Prostate gland (tissue), 2 donors: ENCODE measurements around the gene OTOG. TPM values are rescaled to one million over a fixed set of nuclear protein-coding genes. Genes with fewer than 3 reads are reported as not detected.

Experiments used
- DNase-seq: peaks from one replicate; pipeline ENCODE4 v3.0.0-alpha.2; 2019; ENCODE audit warnings: low spot score
- H3K27ac ChIP-seq, 2 donors: fragments of 200-600 bp; sonication (generic); 2 replicates each; pipeline ENCODE4 v1.5.1; 2017 to 2019
- H3K27me3 ChIP-seq: fragments of 200-600 bp; sonication (generic); replicated peaks from 2 replicates; pipeline ENCODE4 v1.5.1; 2019; ENCODE audit not compliant: insufficient read depth
- H3K36me3 ChIP-seq, 2 donors: fragments of 200-600 bp; sonication (generic); 1 replicate in 1 of 2; 2 replicates in 1 of 2; pipeline versions ENCODE4 v1.5.1 to v1.8.1; 2017 to 2019
- H3K4me1 ChIP-seq: fragments of 200-600 bp; sonication (generic); replicated peaks from 2 replicates; pipeline ENCODE4 v1.5.1; 2019
- H3K4me3 ChIP-seq, 2 donors: fragments of 200-600 bp; sonication (generic); 2 replicates each; pipeline ENCODE4 v1.5.1; 2017 to 2019
- H3K9me3 ChIP-seq: fragments of 200-600 bp; sonication (generic); 2 replicates; pipeline ENCODE4 v1.5.1; 2017
- POLR2A ChIP-seq: fragments of 450-650 bp; IDR thresholded peaks from one replicate; pipeline ENCODE4 v1.6.1; 2016; ENCODE audit warnings: antibody characterized with exemption, mild to moderate bottlenecking
- POLR2AphosphoS5 ChIP-seq: sonication (generic); formaldehyde crosslinking; IDR thresholded peaks from one replicate; pipeline ENCODE4 v1.6.1; 2017; ENCODE audit warnings: antibody characterized with exemption
- WGBS: methylation state at CpG from one replicate; pipeline ENCODE4 v1.1.5; 2018; 5-methylcytosine and 5-hydroxymethylcytosine counted together
- intact Hi-C: fragments of 100-400 bp; cut with DNase I; formaldehyde crosslinking; loops from one replicate; pipeline ENCODE4 v1.14.2; 2022
- total RNA-seq, 2 donors: library from RNA; depleted of rRNA; stranded (reverse); fragments of >200 nt; gene quantifications; one replicate each; pipeline ENCODE4 v1.1.0, GENCODE V29; 2016
- TF ChIP-seq, protein P1 (sequence below), 4 experiments: fragments of 200-600 bp in 2 of 4; fragments of 450-650 bp in 2 of 4; sonication (generic) in 2 of 4; IDR thresholded peaks; 1 replicate in 3 of 4; 2 replicates in 1 of 4; pipeline ENCODE4 v1.5.1; 2016 to 2019; ENCODE audit warnings: antibody characterized with exemption in 4 of 4, mild to moderate bottlenecking in 2 of 4, moderate library complexity in 2 of 4

OTOG gene
- total RNA-seq, 2 donors from 2014 or later, result 0.34 TPM; not detected in 1

DNA sequence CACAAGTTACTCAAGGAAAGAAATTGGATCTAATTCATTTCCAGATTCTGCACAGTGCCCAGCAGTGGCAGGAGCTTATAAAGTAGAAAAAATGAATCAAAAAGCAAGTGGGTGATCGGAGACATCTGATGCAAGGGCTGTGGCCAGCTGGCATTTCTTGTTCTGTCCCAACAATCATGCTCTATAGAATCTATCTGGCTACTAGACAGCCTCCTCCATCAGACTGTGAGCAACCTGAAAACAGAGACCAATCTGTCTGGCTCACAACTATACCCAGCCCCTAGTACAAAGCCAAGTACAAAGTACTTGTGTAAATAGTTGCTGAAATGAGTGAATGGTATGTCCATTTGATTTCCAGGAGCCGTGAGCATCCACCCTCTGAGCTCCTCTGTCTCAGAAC lies 14.3 kb upstream of the OTOG start:
- intact Hi-C loops, result no loop called here
- no peak for DNase-seq

DNA sequence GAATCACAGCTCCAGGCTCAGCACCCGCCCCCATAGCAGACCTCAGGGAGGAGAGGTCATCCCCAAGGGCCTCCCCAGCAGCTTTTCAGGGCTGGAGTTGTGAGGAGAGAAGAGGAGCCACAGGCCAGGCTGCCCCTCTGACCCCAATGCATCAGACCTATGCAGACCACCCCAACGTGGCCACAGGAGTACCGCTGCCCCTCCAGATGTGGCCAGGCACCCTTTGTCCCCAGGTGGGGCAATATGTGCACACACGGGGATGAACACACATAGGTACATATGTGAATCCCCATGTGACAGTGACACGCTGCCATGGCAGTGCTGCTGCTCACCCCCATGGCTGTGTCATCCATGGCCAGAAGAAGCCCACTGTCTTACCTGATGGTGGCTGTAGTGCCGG lies 13.7 kb upstream of the OTOG start:
- Histone ChIP-seq H3K4me1 (no peaks in the 10 kb centered on the region), H3K9me3 (no peaks in the 10 kb centered on the region), H3K36me3 (no peaks in the 10 kb centered on the region), H3K27me3 (no peaks in the 10 kb centered on the region), H3K27ac (no peak overlapping the region), H3K4me3 (no peak overlapping the region)
- no peak for DNase-seq
- intact Hi-C loops, result no loop called here
- 89% methylated on average over 5 of the region's 6 CpGs for WGBS
- TF ChIP-seq POLR2AphosphoS5 (no peak), POLR2A (no peak)
- TF ChIP-seq, protein P1, sequence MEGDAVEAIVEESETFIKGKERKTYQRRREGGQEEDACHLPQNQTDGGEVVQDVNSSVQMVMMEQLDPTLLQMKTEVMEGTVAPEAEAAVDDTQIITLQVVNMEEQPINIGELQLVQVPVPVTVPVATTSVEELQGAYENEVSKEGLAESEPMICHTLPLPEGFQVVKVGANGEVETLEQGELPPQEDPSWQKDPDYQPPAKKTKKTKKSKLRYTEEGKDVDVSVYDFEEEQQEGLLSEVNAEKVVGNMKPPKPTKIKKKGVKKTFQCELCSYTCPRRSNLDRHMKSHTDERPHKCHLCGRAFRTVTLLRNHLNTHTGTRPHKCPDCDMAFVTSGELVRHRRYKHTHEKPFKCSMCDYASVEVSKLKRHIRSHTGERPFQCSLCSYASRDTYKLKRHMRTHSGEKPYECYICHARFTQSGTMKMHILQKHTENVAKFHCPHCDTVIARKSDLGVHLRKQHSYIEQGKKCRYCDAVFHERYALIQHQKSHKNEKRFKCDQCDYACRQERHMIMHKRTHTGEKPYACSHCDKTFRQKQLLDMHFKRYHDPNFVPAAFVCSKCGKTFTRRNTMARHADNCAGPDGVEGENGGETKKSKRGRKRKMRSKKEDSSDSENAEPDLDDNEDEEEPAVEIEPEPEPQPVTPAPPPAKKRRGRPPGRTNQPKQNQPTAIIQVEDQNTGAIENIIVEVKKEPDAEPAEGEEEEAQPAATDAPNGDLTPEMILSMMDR (IDR thresholded peaks at IDR 0.05), result no peak

More for the DNA sequence above, 14.3 kb upstream of the OTOG start:
- Histone ChIP-seq H3K4me3 (no peak overlapping the region), H3K36me3 (no peaks in the 10 kb centered on the region), H3K4me1 (no peaks in the 10 kb centered on the region), H3K27ac (no peak overlapping the region), H3K9me3 (no peaks in the 10 kb centered on the region), H3K27me3 (no peaks in the 10 kb centered on the region)
- TF ChIP-seq, protein P1 (IDR thresholded peaks at IDR 0.05), result no peak
- TF ChIP-seq POLR2A, result no peak
- no peak for TF ChIP-seq POLR2AphosphoS5
- 79% methylated on average over 2 of the region's 2 CpGs for WGBS

DNA sequence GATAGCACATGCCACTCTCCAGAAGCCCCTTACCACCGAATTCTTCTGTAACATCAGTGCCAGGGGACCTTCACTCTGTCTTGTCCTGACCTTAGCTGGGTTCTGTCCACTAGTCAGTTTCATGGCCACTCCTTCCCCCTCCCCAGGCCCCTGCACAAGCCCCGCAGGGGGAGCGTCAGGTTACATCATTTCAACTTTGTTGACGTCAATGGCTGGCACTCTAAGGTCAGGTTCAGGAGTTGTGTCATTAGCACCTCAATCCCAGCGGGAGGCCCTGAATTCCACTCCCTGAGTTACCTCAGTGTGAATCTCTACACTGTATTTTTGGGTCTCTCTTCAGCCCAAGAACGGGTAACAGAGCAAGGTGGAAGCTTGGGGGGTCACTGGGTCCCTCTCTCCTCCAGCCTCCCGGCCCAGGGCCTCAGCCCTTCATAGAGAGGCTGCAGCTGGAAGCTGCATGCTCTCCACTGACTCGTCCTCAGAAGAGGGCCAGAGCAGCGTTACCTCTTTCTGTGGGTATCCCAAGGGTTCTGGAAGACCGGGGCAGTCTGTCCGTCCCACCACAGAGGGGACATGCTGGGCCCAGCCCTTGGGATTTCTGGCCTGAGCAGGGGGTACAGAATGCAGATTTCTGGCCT lies 13.2 kb upstream of the OTOG start:
- intact Hi-C loops, result no loop called here
- TF ChIP-seq, protein P1 (IDR thresholded peaks at IDR 0.05), result no peak
- TF ChIP-seq POLR2A (no peak), POLR2AphosphoS5 (no peak)
- Histone ChIP-seq H3K4me1 (no peaks in the 10 kb centered on the region), H3K36me3 (no peaks in the 10 kb centered on the region), H3K4me3 (no peak overlapping the region), H3K27me3 (no peaks in the 10 kb centered on the region), H3K27ac (no peak overlapping the region), H3K9me3 (no peaks in the 10 kb centered on the region)
- DNase-seq, result no peak
- 92% methylated on average over 11 of the region's 11 CpGs for WGBS

DNA sequence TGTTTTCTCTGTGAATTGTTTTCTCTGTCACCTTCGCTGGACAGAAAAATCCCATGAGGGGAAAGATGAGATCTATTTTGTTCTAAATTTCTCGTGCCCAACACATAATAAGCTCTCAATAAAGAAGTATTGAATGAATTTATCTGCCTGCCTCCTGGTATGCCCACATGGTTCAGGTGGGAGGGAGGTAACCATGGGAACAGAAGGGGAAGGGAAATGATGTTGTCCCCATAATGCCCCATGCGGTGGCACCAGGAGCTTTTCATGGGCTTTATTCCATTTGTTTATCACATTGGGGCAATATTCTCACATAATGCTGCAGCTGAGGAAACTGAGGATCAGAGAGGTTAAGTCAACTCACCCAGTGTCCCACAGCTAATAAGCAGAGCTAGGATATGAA lies 11.6 kb upstream of the OTOG start:
- Histone ChIP-seq H3K4me3 (no peak overlapping the region), H3K4me1 (no peaks in the 10 kb centered on the region), H3K36me3 (no peaks in the 10 kb centered on the region), H3K27me3 (no peaks in the 10 kb centered on the region), H3K27ac (no peak overlapping the region), H3K9me3 (no peaks in the 10 kb centered on the region)
- TF ChIP-seq, protein P1 (IDR thresholded peaks at IDR 0.05), result no peak
- TF ChIP-seq POLR2AphosphoS5 (no peak), POLR2A (no peak)
- intact Hi-C loops, result no loop called here
- no peak for DNase-seq
- 86% methylated on average over 3 of the region's 3 CpGs for WGBS

DNA sequence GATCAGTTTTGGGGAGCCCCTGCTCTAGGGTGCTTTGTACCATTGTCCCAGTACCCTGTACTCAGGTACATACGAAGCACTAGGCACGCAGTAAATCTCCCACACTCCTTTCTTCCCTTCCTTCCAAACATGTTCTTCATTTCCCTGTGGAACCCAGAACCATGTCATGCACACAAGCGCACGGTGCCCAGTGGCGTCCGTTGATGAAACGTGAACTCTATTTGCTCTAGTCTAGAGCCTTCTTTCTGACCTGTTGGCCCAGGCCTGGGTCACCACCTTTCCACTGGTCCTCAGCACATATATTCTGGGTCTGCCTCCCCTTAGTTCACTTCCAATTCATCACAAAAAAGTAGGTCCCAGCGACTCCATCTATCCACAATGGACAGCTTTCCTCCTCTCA lies 9.8 kb upstream of the OTOG start:
- Histone ChIP-seq H3K27ac (no peak overlapping the region), H3K27me3 (no peaks in the 10 kb centered on the region), H3K4me1 (no peaks in the 10 kb centered on the region), H3K4me3 (no peak overlapping the region), H3K9me3 (no peaks in the 10 kb centered on the region), H3K36me3 (no peaks in the 10 kb centered on the region)
- DNase-seq, result no peak
- intact Hi-C loops, result no loop called here
- 92% methylated on average over 8 of the region's 8 CpGs for WGBS
- TF ChIP-seq POLR2A, result no peak
- TF ChIP-seq, protein P1 (IDR thresholded peaks at IDR 0.05), result no peak
- no peak for TF ChIP-seq POLR2AphosphoS5
